NCI-H82 treated with DMSO at 0.1 percent for 48 hours (cell line): ENCODE data around the gene UBASH3A.

Experiments used
- DNase-seq: peaks from one replicate; lab custom pipeline; 2025; ENCODE audit not compliant: unreplicated experiment; lab: John Stamatoyannopoulos, UW

UBASH3A gene

DNA sequence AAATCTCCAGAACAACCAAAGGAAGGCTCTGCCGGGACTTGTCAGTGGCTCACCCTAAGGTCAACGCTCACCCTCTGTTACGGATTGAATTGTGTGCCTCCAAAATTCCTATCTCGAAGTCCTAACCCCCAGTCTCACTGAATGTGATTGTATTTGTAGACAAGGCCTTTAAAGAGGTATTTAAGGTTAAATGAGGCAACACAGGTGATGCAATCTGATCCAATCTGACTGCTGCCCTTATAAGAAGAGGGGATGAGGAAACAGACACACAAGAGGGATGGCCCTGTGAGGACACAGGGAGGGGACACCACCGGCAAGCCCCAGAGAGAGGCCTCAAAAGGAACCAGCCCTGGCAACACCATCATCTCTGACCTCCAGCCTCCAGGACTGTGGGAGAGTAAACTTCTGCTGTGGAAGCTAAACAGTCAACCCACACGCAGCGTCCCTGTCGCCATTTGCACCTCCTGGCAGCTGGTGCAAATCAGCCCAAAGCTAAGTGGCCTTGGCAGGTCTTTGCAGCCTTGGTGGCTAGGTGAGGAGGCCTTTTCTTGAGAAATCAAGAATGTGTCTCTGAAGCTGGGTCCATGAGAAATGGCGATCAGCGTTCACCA is 24.2 kb downstream of the UBASH3A start:
- DNase-seq: no peak

GRCh38 chr21:42429021-42429420 is 25.3 kb downstream of the UBASH3A start:
- DNase-seq: no peak

DNA sequence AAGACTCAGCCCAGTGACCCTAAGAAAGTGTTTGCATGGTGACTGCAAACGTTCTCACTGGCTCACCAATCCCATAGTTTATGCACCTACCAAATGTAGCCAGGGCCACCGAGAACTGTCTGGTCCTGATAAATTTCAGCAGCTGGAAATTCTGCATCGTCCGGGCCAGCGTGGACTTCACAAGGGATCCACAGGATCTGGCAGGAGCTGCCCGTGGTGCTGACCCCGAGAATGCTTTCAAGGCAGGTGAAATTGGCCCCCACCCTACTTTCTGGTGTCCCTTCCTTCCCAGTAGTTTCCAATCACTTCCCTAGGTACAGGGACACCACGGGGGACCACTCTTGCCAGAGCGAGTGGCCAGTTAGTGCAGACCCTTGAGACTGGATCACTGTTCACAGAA is 26.2 kb downstream of the UBASH3A start:
- DNase-seq: no peak

GRCh38 chr21:42430521-42430920 is 26.8 kb downstream of the UBASH3A start:
- no peak for DNase-seq

DNA sequence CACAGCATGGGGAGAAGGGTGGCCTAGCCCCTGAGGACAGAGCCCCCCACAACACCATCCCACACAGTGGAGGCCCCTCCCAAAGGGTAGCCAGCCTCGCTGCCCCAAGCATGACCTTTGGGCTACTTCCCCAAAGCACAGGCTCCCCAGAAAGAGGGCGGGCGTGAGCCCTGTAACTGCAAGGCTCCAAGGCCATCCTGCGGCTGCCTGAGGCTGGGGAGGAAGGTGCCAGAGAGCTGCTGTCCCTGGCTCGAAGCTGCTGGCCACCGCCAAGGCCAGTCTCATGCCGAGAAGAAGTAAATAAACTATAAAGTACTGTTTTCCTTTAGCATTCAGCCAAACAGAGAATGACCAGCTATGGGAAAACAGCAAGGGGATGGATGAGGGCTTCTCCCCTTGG is 27.5 kb downstream of the UBASH3A start:
- no peak for DNase-seq

GRCh38 chr21:42432695-42433094 is 29.0 kb downstream of the UBASH3A start:
- DNase-seq: no peak

DNA sequence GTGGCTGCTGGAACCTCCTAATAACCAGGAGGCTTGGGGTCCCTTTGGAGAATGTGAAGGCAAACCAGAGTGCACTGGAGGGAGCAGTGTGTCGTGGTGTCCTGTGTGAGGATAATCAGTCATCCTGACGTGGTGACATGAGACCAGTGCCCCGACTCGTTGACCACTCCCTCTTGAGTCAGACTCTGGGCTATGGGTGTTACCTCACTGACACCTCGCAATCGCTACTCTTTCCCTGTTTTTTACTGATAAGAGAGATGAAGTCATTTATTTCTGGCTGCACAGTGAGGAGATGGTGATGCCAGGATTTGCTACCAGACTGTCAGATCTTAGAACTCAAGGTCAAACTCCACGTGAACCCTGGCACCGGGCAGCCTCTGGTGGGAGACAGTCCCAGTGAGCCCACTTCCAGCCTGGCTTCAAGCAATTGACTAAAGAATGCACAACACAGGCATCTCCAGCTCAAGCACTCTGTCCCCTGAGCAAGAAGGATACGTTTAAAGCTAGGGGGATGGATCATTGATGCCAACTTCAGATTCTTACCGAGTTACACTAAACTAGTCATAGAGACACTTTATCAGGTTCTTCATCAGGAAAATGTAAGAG is 30.3 kb downstream of the UBASH3A start:
- no peak for DNase-seq

GRCh38 chr21:42434884-42435283 is 31.2 kb downstream of the UBASH3A start:
- DNase-seq: no peak

DNA sequence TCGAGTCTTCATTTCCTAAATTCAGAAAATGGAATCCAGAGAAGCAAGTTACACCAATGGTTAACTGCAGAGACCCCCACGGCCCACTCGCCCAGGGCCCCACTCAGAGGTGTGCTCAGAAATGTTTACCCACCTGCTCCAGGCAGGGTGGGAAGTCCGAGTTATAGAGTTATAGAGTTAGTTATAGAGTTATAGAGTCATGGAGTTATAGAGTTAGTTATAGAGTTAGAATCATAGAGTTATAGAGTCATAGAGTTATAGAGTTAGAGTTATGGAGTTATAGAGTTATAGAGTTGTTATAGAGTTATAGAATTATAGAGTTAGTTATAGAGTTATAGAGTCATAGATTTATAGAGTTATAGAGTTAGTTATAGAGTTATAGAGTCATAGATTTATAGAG is 31.7 kb downstream of the UBASH3A start:
- DNase-seq: no peak

- DNase-seq: no peak
Measured at GRCh38 chr21:42435833-42436232, 32.1 kb downstream of the UBASH3A start.

DNA sequence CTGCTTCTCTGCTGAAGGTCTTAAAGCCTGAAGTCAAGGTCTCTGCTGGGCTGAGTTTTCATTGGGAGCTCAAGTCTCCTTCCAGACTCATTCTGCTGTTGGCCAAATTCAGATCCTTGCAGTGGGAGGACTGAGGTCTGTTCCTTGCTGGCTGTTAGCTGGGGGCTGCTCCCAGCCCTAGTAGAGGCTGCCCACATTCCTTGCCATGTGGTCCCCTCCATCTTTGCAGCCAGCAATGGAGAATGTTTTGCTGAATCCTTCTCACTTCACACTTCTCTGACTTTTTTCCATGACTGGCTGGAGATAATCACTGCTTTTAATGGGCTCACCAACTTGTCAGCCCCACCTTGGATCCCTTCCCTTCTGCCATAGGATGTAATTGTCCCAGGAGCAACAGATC is 33.2 kb downstream of the UBASH3A start:
- DNase-seq: no peak

GRCh38 chr21:42437786-42438185 is 34.1 kb downstream of the UBASH3A start:
- no peak for DNase-seq

DNA sequence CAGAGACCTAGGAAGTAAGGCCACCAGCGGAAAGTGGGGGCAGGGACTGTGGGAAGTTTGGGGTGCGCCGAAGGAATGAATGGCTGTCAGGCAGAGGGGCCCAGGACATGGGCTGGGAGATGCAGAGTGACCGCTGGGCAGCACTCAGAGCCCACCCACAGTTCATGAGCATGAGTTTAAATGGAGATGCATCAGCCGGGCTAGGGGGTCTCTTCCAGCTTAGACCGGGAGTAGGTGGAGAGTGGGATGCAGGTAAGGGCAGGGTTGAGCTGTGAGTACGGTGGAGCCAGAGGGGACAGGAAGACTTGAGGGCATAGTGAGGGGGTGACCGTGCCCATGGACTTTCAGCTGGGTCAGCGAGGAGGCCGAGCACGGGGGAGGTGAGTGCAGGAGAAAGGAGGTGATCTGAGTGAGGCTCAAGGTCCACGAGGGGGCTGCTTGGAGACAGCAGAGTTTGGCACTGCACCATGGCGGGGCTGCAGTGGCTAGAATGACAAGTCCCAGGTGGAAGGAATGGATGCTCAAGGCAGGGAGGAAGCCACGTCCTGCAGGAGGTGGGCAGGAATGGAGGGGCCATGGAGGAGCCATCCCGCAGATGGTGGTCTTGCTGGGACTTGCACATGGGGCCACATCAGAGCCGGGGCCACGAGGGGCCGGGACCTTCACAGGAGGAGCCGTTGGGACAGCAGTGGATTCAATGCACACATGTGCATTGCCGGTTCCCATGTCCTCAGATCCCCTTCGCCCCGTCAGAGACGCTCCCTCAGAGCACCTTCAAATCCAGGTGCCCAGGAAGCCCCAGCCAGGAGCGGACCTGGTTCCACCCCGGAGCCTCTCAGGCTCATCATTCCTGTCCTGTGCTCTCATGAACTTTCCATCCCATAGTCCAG is 34.9 kb downstream of the UBASH3A start:
- no peak for DNase-seq

DNA sequence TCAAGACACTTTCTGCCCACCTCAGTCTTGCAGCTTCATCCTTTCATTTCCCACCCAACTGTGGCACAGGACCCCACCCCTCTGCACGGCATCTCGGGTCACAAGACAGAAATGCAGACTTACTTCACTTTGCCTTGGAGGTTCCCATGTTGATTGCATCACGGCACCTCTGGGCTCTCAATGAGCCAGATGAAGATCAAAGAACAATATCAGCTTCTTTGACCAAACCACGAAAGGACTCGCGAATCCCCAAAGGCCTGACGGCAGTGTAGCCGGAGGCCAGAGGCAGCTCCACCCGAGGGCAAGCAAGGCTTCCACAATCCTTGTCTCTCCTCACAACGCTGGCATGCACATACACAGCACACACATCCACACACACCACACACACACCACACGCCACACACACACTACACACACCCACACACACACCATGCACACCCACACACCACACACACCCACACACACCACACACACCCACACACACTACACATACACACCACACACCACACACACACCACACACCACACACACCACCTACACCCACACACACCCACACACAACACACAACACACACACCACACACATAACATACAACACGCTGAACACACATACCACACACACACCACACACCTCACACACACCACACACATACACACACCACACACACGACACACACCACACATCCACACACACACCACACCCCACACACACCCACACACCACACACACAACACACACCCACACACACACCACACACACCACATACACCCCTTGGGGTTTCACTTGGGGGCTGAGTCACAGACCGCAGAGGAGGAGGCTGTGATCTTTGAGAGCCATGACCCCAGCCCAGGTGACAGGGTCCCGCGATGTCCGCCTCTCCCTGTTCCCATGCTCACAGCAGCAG is 35.8 kb downstream of the UBASH3A start:
- DNase-seq: no peak

DNA sequence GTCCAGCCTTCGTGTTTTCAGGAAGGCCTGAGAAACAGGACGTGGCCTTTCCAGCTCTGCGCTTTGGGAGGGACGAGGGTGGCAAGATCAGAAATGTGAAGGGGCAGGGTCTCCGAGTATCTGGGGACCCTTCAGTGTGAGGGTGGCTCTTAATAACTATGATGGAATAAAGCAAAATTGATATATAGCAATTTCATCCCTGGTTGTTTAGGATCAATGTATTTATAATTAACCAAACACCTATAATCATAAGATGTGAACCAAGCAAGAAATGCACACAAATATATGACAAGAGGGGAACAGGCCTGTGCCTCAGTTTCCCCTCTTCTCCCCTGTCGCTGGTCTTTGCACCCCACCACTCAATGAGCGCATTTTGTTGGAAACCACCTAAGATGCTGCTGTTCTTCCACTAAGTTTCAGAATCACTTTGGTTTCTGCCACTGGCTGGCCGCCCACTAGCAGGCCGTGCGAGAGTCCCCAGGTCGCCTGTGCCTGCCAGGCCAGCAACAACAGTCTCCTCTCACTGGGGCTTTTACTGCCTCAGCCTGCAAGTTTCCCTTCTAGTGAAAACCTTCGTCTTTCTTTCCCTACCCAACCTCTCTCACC is 36.6 kb downstream of the UBASH3A start:
- no peak for DNase-seq

- DNase-seq: no peak
Measured at GRCh38 chr21:42441963-42442362, 38.3 kb downstream of the UBASH3A start.

- DNase-seq: no peak
Measured at GRCh38 chr21:42443181-42443785, 39.6 kb downstream of the UBASH3A start.

DNA sequence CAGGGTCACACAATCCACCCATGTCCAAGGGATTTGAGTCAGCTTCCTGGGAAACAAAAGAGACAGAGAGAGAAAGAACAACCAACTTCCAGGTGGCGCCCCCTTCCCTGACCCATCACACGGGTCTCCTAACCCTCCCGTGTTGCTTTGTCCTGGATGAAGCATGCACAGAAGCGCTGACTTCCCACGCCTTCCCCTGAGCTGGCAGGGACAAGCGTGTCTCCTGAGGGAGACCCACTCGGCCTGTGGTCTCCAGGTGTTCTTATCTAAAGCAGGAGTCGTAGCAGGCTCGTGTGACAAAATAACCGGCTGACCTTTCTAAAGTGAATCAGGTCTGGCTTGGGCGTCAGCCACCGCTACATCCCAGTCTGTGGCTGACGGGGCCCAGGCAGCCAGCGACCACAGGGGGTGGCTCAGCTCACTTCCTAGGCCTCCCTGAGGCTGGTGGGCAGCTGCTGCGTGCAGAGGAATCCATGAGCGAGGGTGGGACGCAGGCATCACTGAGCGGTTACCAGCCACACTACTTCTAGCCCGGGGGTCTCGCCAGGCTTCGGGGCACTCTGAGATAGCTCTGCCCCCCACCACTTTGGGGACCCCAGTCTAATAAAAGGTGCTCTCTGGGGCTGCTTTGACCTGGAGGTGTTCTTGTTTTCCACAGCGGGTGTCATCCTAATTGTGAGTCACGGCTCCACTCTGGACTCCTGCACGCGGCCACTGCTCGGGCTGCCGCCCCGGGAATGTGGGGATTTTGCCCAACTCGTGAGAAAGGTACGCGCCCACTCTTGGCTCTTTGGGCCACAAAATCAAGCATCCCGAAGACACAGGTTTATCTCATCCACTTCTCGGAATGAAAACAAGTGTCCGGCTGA is 40.4 kb downstream of the UBASH3A start:
- DNase-seq: no peak

DNA sequence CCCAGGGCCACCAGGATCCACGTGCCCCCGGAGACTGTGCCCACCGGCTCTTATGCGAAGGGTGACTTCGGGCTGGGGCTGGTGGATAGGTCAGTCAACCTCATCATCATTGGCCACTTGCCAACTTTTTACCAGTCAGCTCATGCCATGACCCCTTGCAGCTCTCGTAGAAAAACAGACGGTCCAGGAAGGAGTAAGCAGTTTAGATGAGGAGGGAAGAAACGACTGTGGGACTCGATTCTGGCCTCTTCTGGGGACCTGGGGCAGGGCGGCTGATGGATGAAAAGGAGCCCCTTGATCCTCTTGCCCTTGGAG is 41.0 kb downstream of the UBASH3A start:
- no peak for DNase-seq

GRCh38 chr21:42445311-42445710 is 41.6 kb downstream of the UBASH3A start:
- DNase-seq: no peak
